Muscle of leg (tissue), 11 donors: Measurements from ENCODE around the gene CCL3. TPM values are rescaled to one million over a fixed set of nuclear protein-coding genes. Genes with fewer than 3 reads are reported as not detected.
"Not testable (repeated sequence)": the region's sequence is repeated elsewhere in the genome, so short reads cannot be mapped to it uniquely, and the experiment has no call there.

ENCODE experiments used
- DNase-seq: peaks from one replicate; pipeline ENCODE4 v3.0.0; 2013
- H3K27ac ChIP-seq: one replicate; pipeline ENCODE4 v1.5.1; 2013; ENCODE audit warnings: mild to moderate bottlenecking, low read length, control low read depth
- H3K27me3 ChIP-seq: one replicate; pipeline ENCODE4 v1.6.1; 2013; ENCODE audit warnings: low read length; ENCODE audit not compliant: control insufficient read depth, insufficient read depth
- H3K36me3 ChIP-seq: one replicate; pipeline ENCODE4 v1.6.1; 2013; ENCODE audit warnings: low read length; ENCODE audit not compliant: control insufficient read depth, insufficient read depth
- H3K4me1 ChIP-seq: one replicate; pipeline ENCODE4 v1.6.1; 2013; ENCODE audit warnings: low read length; ENCODE audit not compliant: control insufficient read depth, insufficient read depth
- H3K4me3 ChIP-seq: one replicate; pipeline ENCODE4 v1.5.1; 2013; ENCODE audit warnings: low read length, control low read depth
- H3K9me3 ChIP-seq: replicated peaks from 2 replicates; pipeline ENCODE4 v1.6.1; 2013; ENCODE audit warnings: low read depth, low read length; ENCODE audit not compliant: control insufficient read depth
- WGBS: methylation state at CpG from one replicate; pipeline ENCODE4 v1.1.5; 2013; ENCODE audit warnings: missing lambda C conversion rate; ENCODE audit not compliant: insufficient coverage; 5-methylcytosine and 5-hydroxymethylcytosine counted together
- polyA plus RNA-seq, 8 donors: library from polyadenylated mRNA; unstranded; fragments of 120-200 nt; gene quantifications; one replicate each; pipeline versions ENCODE4 v1.2.1 to v1.2.3, GENCODE V29; 2013; ENCODE audit warnings: inconsistent platforms in 1 of 8, low replicate concordance in 1 of 8; ENCODE audit not compliant: insufficient read length in 8 of 8, insufficient read depth in 1 of 8
- total RNA-seq: library from RNA; stranded (reverse); fragments of 120-200 nt; gene quantifications from one replicate; pipeline ENCODE4 v1.2.4, GENCODE V29; 2013

The CCL3 gene
- total and polyA plus RNA-seq, 9 donors: 2.4 to 11.8 (median 5.8) TPM

DNA sequence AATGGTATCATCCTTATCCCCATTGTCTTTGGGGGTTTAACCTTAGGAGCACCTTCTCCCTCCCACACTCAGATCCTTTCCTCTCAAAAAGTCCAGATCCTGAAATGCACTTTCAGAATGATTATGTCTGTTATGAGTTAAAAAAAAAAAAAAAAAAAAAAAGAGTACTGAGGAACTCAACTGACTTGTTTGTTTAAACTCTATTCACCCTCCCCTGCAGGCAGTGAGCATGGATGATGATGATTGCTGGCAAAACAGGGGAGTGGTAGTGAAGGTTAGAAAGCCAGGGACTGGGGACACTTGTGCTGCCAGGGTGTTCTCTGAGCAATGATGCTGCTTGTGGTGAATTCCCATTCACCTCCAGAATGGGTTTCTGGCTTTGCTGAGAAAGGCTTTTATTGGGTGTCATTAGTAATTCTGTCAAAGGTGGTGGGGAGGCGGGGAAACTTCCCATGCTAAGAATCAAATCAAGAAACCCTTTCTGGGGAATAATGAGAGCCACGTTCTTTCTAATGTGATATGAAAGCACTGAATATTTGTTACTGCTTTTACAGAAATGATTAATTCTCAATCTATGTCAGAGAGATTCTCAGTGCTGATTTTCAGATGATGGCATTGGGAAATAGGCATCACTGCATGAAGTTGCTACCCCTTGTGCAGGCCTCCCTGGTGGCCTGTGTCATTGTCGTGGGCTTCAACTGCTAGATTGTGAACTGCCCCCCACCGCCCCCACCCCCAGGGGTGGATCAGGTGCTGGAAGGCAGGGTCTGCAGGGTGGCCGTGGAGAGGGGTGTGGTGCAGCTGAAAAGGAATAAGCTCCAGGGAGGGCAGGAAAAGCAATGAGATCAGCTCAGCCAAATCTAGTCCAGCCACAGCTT is 27.8 kb upstream of the CCL3 start:
- H3K27me3 ChIP-seq: peaks cover 8% of the 10 kb centered on the region
- no peaks in the 10 kb centered on the region for H3K9me3 ChIP-seq
- 0% methylated on average over 1 of the region's 5 CpGs for WGBS
- DNase-seq: no peak
- no peaks in the 10 kb centered on the region for H3K36me3 ChIP-seq
- H3K4me3 ChIP-seq: no peak overlapping the region
- H3K4me1 ChIP-seq: no peaks in the 10 kb centered on the region
- no peak overlapping the region for H3K27ac ChIP-seq

GRCh38 chr17:36115649-36115977 is 25.7 kb upstream of the CCL3 start:
- H3K36me3 ChIP-seq, DNase-seq, H3K27ac ChIP-seq, H3K9me3 ChIP-seq, H3K4me1 ChIP-seq, H3K4me3 ChIP-seq: not testable (repeated sequence)
- H3K27me3 ChIP-seq: peaks cover 12% of the 10 kb centered on the region

GRCh38 chr17:36114971-36115648 is 25.2 kb upstream of the CCL3 start:
- WGBS: 100% methylated on average over 2 of the region's 5 CpGs

GRCh38 chr17:36113131-36113530 is 23.2 kb upstream of the CCL3 start:
- not testable (repeated sequence) for DNase-seq, H3K27me3 ChIP-seq, H3K4me3 ChIP-seq, H3K27ac ChIP-seq, H3K9me3 ChIP-seq, H3K4me1 ChIP-seq, H3K36me3 ChIP-seq
- WGBS: no CpG with 5 or more reads among the region's 1 CpG

More at GRCh38 chr17:36114971-36115648, 25.2 kb upstream of the CCL3 start:
- H3K4me3 ChIP-seq, H3K4me1 ChIP-seq, DNase-seq, H3K27ac ChIP-seq, H3K36me3 ChIP-seq, H3K9me3 ChIP-seq: not testable (repeated sequence)
- H3K27me3 ChIP-seq: peaks cover 12% of the 10 kb centered on the region

- DNase-seq: no peak
- Histone ChIP-seq H3K9me3 (no peaks in the 10 kb centered on the region), H3K27ac (no peak overlapping the region), H3K36me3 (no peaks in the 10 kb centered on the region), H3K4me1 (no peaks in the 10 kb centered on the region), H3K27me3 (peaks cover 8% of the 10 kb centered on the region), H3K4me3 (no peak overlapping the region)
These were observed 22.6 kb upstream of the CCL3 start for GRCh38 chr17:36112572-36112971.

- WGBS: 93% methylated on average over 2 of the region's 4 CpGs
- no peak for DNase-seq
- H3K27ac ChIP-seq: no peak overlapping the region
- no peaks in the 10 kb centered on the region for H3K36me3 ChIP-seq
- H3K4me3 ChIP-seq: no peak overlapping the region
- peaks cover 4% of the 10 kb centered on the region for H3K27me3 ChIP-seq
- H3K4me1 ChIP-seq: no peaks in the 10 kb centered on the region
- no peaks in the 10 kb centered on the region for H3K9me3 ChIP-seq
These were observed 21.1 kb upstream of the CCL3 start for GRCh38 chr17:36111068-36111490.

DNA sequence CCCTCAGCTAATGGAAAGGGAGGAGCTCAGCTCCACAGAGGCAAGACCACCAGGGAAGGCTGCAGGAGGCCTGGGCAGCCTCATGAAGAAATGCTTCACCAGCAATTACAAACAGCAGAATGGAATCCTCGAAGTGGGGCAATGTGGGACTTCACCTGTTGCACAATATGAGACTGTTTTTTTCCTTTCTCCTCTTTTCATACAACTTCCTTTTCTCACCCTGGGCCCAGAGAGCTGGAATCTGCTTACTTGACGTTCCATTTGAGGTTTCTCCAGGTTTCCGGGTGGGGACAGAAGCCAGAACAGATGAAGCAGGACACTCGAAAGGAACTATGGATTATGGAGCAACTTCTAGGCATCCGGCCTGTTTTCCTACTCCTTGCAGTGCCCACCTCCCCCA is 18.3 kb upstream of the CCL3 start:
- not testable (repeated sequence) for H3K4me1 ChIP-seq, H3K27ac ChIP-seq, H3K36me3 ChIP-seq, H3K27me3 ChIP-seq, H3K9me3 ChIP-seq, H3K4me3 ChIP-seq
- 77% methylated on average over 3 of the region's 5 CpGs for WGBS
- peak; percentile 48 for DNase-seq

DNA sequence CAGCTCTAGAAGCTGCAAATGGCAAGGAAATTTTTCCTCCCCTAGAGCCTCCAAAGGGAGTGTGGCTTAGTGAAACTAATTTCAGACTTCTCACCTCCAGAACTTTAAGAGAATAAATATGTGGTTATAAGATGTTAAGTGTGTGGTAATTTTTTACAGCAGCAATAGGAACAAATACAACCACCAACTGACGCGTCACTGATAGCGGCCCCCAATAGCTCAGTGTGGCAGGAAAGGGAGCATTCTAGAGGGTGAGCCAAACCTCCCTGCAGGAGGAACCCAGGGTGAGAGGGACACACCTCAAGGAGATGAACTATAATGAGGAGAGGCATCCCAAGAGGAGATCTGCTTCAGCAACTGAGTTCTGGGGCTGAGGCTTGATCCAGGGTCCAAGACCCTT is 17.7 kb upstream of the CCL3 start:
- no CpG with 5 or more reads among the region's 3 CpGs for WGBS
- Histone ChIP-seq H3K4me3 (no peak overlapping the region), H3K9me3 (no peaks in the 10 kb centered on the region), H3K4me1 (no peaks in the 10 kb centered on the region), H3K36me3 (no peaks in the 10 kb centered on the region), H3K27ac (no peak overlapping the region), H3K27me3 (peaks cover 4% of the 10 kb centered on the region)
- no peak for DNase-seq

GRCh38 chr17:36106493-36106835 is 16.5 kb upstream of the CCL3 start:
- DNase-seq: no peak
- Histone ChIP-seq H3K27me3 (no peaks in the 10 kb centered on the region), H3K27ac (no peak overlapping the region), H3K4me1 (no peaks in the 10 kb centered on the region), H3K9me3 (no peaks in the 10 kb centered on the region), H3K4me3 (no peak overlapping the region), H3K36me3 (no peaks in the 10 kb centered on the region)
- WGBS: 89% methylated on average over 4 of the region's 6 CpGs

- no peaks in the 10 kb centered on the region for H3K9me3 ChIP-seq
- no peaks in the 10 kb centered on the region for H3K27me3 ChIP-seq
- 75% methylated on average over 1 of the region's 5 CpGs for WGBS
- no peaks in the 10 kb centered on the region for H3K4me1 ChIP-seq
- H3K36me3 ChIP-seq: no peaks in the 10 kb centered on the region
- DNase-seq: no peak
- H3K27ac ChIP-seq: no peak overlapping the region
- H3K4me3 ChIP-seq: no peak overlapping the region
These were observed 16.0 kb upstream of the CCL3 start for GRCh38 chr17:36105781-36106492.
